Activated B cell treated with CpG ODN at 0.5 μM for 24 hours (primary cell): ENCODE data around the gene ABLIM2. TPM values are rescaled to one million over a fixed set of nuclear protein-coding genes. Genes with fewer than 3 reads are reported as not detected.

Source experiments
- ATAC-seq: fragments of 200-7000 bp; cut with Tn5 transposase; one replicate; pipeline ENCODE4 v1.10.0; 2021; ENCODE audit warnings: low read depth, mild to moderate bottlenecking, moderate library complexity
- CTCF ChIA-PET: fragments of 350-600 bp; sonication (Branson Sonifier 250); formaldehyde crosslinking; loops from one replicate; lab custom pipeline; 2021; ENCODE audit warnings: antibody characterized with exemption; lab: Charles Lee
- POLR2A ChIA-PET: fragments of 350-600 bp; sonication (Branson Sonifier 250); formaldehyde crosslinking; loops from one replicate; lab custom pipeline; 2021; ENCODE audit warnings: antibody characterized with exemption; lab: Charles Lee
- DNase-seq: peaks from one replicate; pipeline ENCODE4 v3.0.0; 2022
- H3K27ac Mint-ChIP-seq: one replicate; pipeline ENCODE4 v1.8.0; 2020; ENCODE audit warnings: mixed read lengths
- H3K27me3 Mint-ChIP-seq: one replicate; pipeline ENCODE4 v1.8.0; 2021; ENCODE audit warnings: mixed read lengths
- H3K36me3 Mint-ChIP-seq: one replicate; pipeline ENCODE4 v1.8.0; 2021; ENCODE audit warnings: low read depth, mixed read lengths
- H3K4me1 Mint-ChIP-seq: one replicate; pipeline ENCODE4 v1.8.0; 2021; ENCODE audit warnings: mixed read lengths
- H3K4me3 Mint-ChIP-seq: one replicate; pipeline ENCODE4 v1.8.0; 2020; ENCODE audit warnings: mild to moderate bottlenecking, mixed read lengths
- H3K9me3 Mint-ChIP-seq: one replicate; pipeline ENCODE4 v1.8.0; 2020; ENCODE audit warnings: mixed read lengths
- intact Hi-C: fragments of 100-400 bp; cut with micrococcal nuclease; formaldehyde crosslinking; loops from one replicate; pipeline ENCODE4 v1.15.1; 2024
- total RNA-seq: library from RNA; stranded (reverse); gene quantifications from 2 replicates; pipeline ENCODE4 v1.2.3, GENCODE V29; 2022
- TF ChIP-seq, protein P1 (sequence below): fragments of 200-600 bp; IDR thresholded peaks from one replicate; pipeline ENCODE4 v1.8.0; 2022; ENCODE audit warnings: antibody characterized with exemption, mild to moderate bottlenecking

Gene ABLIM2
- total RNA-seq, 1 donor from 2014 or later: 5.2 TPM

DNA sequence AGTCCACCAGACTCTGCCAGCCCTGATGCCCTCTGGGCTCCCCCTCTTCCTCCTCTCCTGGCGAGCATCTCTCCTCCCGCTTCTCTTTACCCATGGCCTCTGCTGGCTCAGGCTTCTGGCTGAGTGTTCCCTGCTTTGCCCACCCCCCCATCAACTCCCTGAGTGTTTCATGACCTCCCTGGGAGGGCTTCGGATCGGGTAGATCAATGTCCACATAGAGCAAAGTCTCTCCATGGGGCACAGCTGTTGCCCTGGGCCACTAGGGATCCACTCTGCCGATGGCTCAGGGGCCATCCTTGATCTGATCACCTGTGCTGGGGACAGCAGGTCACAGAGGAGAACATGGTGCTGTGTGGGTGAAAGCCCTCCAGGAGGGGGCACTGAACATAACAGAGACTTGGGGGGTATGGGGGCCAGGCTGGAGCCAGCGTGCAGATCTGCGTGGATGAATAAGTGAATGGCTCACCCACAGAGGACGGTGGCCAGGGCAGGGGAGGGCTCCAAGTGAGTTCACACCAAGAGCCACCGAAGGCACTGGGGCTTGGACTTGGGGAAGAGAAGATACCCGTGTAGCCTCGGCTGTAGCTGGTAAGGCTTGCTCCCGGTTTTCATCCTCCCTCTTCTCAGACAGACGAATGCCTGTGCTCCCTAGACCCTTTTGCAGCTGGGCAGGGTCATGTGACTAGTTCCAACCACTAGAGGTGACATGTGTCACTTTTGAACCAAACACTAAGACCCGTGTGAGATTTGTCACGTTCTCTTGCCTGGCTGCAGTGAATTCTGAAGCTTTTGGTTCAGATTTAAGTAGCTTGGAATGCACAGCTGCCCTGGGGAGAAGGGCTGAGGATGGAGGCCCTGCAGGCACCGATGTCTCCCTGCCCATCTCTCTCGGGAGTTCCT is 195.8 kb downstream of the ABLIM2 start:
- Mint-ChIP-seq H3K27me3 (peaks cover 15% of the 10 kb centered on the region), H3K36me3 (no peaks in the 10 kb centered on the region), H3K4me3 (no peak overlapping the region), H3K9me3 (no peaks in the 10 kb centered on the region), H3K27ac (no peak overlapping the region), H3K4me1 (peaks cover 10% of the 10 kb centered on the region)
- ChIA-PET CTCF (interaction anchor here (0.7 kb wide), 1 partner anchor 59 kb away, joined by 4 read pairs; no protein-coding TSS in a partner anchor), POLR2A (no interaction called here)
- ATAC-seq (no peak), DNase-seq (no peak)
- TF ChIP-seq, protein P1, sequence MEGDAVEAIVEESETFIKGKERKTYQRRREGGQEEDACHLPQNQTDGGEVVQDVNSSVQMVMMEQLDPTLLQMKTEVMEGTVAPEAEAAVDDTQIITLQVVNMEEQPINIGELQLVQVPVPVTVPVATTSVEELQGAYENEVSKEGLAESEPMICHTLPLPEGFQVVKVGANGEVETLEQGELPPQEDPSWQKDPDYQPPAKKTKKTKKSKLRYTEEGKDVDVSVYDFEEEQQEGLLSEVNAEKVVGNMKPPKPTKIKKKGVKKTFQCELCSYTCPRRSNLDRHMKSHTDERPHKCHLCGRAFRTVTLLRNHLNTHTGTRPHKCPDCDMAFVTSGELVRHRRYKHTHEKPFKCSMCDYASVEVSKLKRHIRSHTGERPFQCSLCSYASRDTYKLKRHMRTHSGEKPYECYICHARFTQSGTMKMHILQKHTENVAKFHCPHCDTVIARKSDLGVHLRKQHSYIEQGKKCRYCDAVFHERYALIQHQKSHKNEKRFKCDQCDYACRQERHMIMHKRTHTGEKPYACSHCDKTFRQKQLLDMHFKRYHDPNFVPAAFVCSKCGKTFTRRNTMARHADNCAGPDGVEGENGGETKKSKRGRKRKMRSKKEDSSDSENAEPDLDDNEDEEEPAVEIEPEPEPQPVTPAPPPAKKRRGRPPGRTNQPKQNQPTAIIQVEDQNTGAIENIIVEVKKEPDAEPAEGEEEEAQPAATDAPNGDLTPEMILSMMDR: no peak
- intact Hi-C loops: no loop called here

DNA sequence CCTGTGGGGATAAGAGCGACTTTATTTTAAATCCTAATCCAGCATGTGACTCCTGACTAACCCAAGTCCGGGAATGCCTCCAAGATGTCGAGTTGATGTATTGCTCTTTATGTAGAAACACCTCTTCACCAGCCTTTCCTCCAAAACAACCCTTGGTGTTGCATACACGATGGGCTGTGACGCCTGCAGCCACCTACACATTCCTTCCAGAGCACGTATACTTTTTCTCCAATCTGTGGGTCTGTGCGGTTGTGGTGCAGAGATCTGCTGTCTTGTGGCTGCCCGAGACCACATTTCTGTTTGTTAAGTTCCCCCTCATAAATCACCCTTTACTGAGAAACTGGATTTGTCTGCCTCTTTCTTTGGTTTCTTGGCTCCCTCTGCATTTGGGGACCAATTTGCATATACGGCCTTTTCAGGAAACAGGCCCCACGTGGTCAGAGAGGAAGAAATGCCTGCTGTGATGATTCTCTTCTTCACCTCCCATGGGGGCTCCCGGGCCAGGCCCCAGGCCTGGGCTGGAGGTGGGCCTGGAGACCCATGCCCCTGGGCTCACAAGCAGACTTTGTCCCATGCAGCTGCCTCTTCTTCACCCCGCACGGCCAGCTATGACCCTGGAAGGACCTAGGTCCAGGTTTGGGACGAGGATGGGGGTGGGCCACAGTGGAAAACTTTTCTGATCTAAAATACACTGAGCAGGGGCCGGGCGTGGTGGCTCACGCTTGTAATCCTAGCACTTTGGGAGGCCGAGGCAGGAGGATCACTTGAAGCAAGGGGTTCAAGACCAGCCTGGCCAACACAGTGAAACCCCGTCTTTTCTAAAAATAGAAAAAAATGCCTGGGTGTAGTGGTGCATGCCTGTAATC is 197.6 kb downstream of the ABLIM2 start:
- H3K9me3 Mint-ChIP-seq: no peaks in the 10 kb centered on the region
- DNase-seq (no peak), ATAC-seq (no peak)
- CTCF ChIA-PET: no interaction called here
- H3K4me1 Mint-ChIP-seq: peaks cover 10% of the 10 kb centered on the region
- POLR2A ChIA-PET: no interaction called here
- no peak overlapping the region for H3K27ac Mint-ChIP-seq
- TF ChIP-seq, protein P1: no peak
- intact Hi-C loops: no loop called here
- no peak overlapping the region for H3K4me3 Mint-ChIP-seq
- H3K27me3 Mint-ChIP-seq: peaks cover 22% of the 10 kb centered on the region
- H3K36me3 Mint-ChIP-seq: no peaks in the 10 kb centered on the region

DNA sequence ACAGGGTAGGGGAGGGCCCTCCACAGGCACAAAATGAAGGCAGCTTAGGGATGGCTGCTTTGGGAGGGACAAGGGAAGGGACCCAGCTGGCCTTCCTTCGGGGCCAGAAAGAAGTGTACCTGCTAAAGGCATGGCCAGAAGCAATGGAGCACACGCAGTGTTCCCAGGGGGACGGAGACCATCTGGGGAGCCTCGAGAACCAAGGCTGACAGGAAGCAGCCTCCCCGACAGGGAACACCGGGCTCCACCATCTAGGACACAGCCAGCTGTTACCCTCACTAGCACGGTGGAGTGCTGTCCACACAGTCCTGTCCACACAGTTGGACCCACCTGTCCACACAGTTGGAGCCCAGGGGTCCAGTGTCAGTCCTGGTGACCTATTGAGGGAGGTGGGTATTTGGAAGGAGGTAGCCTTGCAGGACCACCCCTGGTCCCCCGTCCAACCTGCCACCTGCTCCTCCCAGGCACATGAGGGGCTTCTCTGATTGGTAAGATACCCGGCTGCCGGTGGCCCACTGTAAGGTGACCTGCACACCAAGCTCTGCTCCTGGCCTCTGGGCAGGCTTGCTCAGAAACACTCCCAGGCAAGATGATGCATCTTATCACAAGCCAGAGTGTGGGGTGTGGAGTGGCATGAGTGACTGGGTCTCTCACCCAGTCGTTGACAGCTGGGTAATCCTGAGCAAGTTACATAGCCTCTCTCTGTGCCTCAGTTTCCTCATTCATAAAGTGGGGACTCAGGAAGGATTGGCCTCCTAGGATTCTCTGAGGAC is 198.4 kb downstream of the ABLIM2 start:
- ChIA-PET POLR2A (no interaction called here), CTCF (no interaction called here)
- intact Hi-C loops: no loop called here
- DNase-seq (no peak), ATAC-seq (no peak)
- no peak overlapping the region for H3K4me3 Mint-ChIP-seq
- H3K27ac Mint-ChIP-seq: no peak overlapping the region
- H3K4me1 Mint-ChIP-seq: peaks cover 10% of the 10 kb centered on the region
- no peaks in the 10 kb centered on the region for H3K9me3 Mint-ChIP-seq
- H3K27me3 Mint-ChIP-seq: peaks cover 18% of the 10 kb centered on the region
- H3K36me3 Mint-ChIP-seq: no peaks in the 10 kb centered on the region
- TF ChIP-seq, protein P1: no peak

DNA sequence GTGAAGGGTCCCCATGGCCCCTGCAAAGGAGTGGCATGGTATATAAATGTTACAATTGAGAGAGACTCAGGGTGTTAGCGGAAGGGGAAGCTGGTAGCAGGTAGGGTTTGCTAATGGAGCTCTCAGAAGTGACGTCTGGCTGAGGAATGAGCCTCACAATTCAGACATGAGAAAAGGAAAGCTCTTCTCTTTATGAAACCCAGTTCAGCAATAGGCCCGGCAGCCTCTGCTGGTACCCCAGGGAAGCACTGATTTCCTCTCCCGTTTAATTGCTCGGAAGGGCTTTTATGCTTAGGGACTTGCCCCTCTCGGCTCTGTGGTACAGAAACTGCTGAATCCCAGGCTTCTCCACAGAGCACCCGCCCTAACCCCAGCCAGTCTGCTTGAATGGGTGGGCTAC is 199.5 kb downstream of the ABLIM2 start:
- peaks cover 10% of the 10 kb centered on the region for H3K4me1 Mint-ChIP-seq
- peaks cover 18% of the 10 kb centered on the region for H3K27me3 Mint-ChIP-seq
- ChIA-PET CTCF (no interaction called here), POLR2A (no interaction called here)
- TF ChIP-seq, protein P1: no peak
- H3K27ac Mint-ChIP-seq: no peak overlapping the region
- DNase-seq (no peak), ATAC-seq (no peak)
- H3K9me3 Mint-ChIP-seq: no peaks in the 10 kb centered on the region
- intact Hi-C loops: no loop called here
- H3K4me3 Mint-ChIP-seq: no peak overlapping the region
- H3K36me3 Mint-ChIP-seq: no peaks in the 10 kb centered on the region
